CD14-positive monocyte (primary cell): Measurements from ENCODE around the gene TAGAP. TPM values are rescaled to one million over a fixed set of nuclear protein-coding genes. Genes with fewer than 3 reads are reported as not detected.
A peak's percentile ranks its signal among the peaks of the same experiment; 100 is the strongest.

Source experiments
- DNase-seq, 3 donors: peaks; one replicate each; pipeline ENCODE4 v3.0.0-alpha.2; 2011 to 2022
- H2AFZ ChIP-seq: 2 replicates; pipeline ENCODE4 v1.6.0; 2012; ENCODE audit warnings: mild to moderate bottlenecking, low read depth, low read length, inconsistent platforms; ENCODE audit not compliant: insufficient read depth, poor library complexity, severe bottlenecking
- H3K27ac ChIP-seq, 2 donors: 1 replicate in 1 of 2; 2 replicates in 1 of 2; pipeline ENCODE4 v1.5.1; 2012 to 2013; ENCODE audit warnings: low read length in 2 of 2, control low read depth in 1 of 2, inconsistent platforms in 1 of 2, low read depth in 1 of 2, mild to moderate bottlenecking in 1 of 2
- H3K27me3 ChIP-seq, 2 donors: one replicate each; pipeline versions ENCODE4 v1.6.0 to v1.6.1; 2011 to 2013; ENCODE audit warnings: low read length in 2 of 2; ENCODE audit not compliant: control insufficient read depth in 2 of 2, insufficient read depth in 2 of 2
- H3K36me3 ChIP-seq, 2 donors: replicated peaks in 1 of 2; 1 replicate in 1 of 2; 2 replicates in 1 of 2; pipeline versions ENCODE4 v1.5.1 to v1.6.1; 2012 to 2013; ENCODE audit warnings: low read length in 2 of 2, control low read depth in 1 of 2, inconsistent platforms in 1 of 2, mild to moderate bottlenecking in 1 of 2; ENCODE audit not compliant: insufficient read depth in 2 of 2, control insufficient read depth in 1 of 2
- H3K4me1 ChIP-seq, 2 donors: 1 replicate in 1 of 2; 2 replicates in 1 of 2; pipeline versions ENCODE4 v1.5.1 to v1.6.1; 2012 to 2013; ENCODE audit warnings: low read length in 2 of 2, control low read depth in 1 of 2, inconsistent platforms in 1 of 2, mild to moderate bottlenecking in 1 of 2, moderate library complexity in 1 of 2; ENCODE audit not compliant: insufficient read depth in 2 of 2, control insufficient read depth in 1 of 2
- H3K4me2 ChIP-seq: replicated peaks from 2 replicates; pipeline ENCODE3; 2012; ENCODE audit warnings: low read length, moderate library complexity, mild to moderate bottlenecking; ENCODE audit not compliant: poor library complexity, severe bottlenecking; ENCODE audit errors: extremely low read depth
- H3K4me3 ChIP-seq, 3 experiments: fragments of 200-600 bp in 1 of 3; sonication (generic) in 1 of 3; replicated peaks in 1 of 3; 1 replicate in 2 of 3; 2 replicates in 1 of 3; pipeline ENCODE4 v1.5.1; 2011 to 2013; ENCODE audit warnings: low read length in 3 of 3, mild to moderate bottlenecking in 3 of 3, control low read depth in 2 of 3, low read depth in 2 of 3, inconsistent platforms in 1 of 3, moderate library complexity in 1 of 3
- H3K79me2 ChIP-seq: 2 replicates; pipeline ENCODE4 v1.6.0; 2012; ENCODE audit warnings: mild to moderate bottlenecking, control low read depth, inconsistent platforms, low read length, moderate library complexity; ENCODE audit not compliant: insufficient read depth
- H3K9ac ChIP-seq: 2 replicates; pipeline ENCODE4 v1.6.0; 2017; ENCODE audit warnings: low read length, mild to moderate bottlenecking; ENCODE audit not compliant: insufficient read depth, poor library complexity, severe bottlenecking
- H3K9me3 ChIP-seq, 2 donors: replicated peaks in 1 of 2; 1 replicate in 1 of 2; 2 replicates in 1 of 2; pipeline versions ENCODE4 v1.5.1 to v1.6.1; 2012 to 2013; ENCODE audit warnings: low read length in 2 of 2, control low read depth in 1 of 2; ENCODE audit not compliant: control insufficient read depth in 1 of 2, insufficient read depth in 1 of 2
- H4K20me1 ChIP-seq: 2 replicates; pipeline ENCODE4 v1.6.0; 2012; ENCODE audit warnings: mild to moderate bottlenecking, low read length, control low read depth, moderate library complexity; ENCODE audit not compliant: insufficient read depth
- H3K27ac Mint-ChIP-seq, 7 donors: one replicate each; pipeline ENCODE4 v1.8.0; 2020; ENCODE audit warnings: mild to moderate bottlenecking in 7 of 7, mixed read lengths in 7 of 7, moderate library complexity in 6 of 7, inconsistent platforms in 2 of 7
- H3K27me3 Mint-ChIP-seq, 3 donors: one replicate each; pipeline ENCODE4 v1.8.0; 2021 to 2022; ENCODE audit warnings: low read depth in 3 of 3, mild to moderate bottlenecking in 3 of 3, mixed read lengths in 3 of 3, moderate library complexity in 3 of 3, inconsistent platforms in 1 of 3
- H3K36me3 Mint-ChIP-seq, 2 donors: one replicate each; pipeline ENCODE4 v1.8.0; 2020; ENCODE audit warnings: mixed read lengths in 2 of 2, inconsistent platforms in 1 of 2, mild to moderate bottlenecking in 1 of 2
- H3K4me1 Mint-ChIP-seq: one replicate; pipeline ENCODE4 v1.8.0; 2020; ENCODE audit warnings: mild to moderate bottlenecking, mixed read lengths
- H3K4me3 Mint-ChIP-seq, 2 donors: one replicate each; pipeline ENCODE4 v1.8.0; 2020; ENCODE audit warnings: mild to moderate bottlenecking in 2 of 2, mixed read lengths in 2 of 2, moderate library complexity in 1 of 2
- H3K9me3 Mint-ChIP-seq, 7 donors: one replicate each; pipeline ENCODE4 v1.8.0; 2020 to 2022; ENCODE audit warnings: mixed read lengths in 7 of 7, mild to moderate bottlenecking in 6 of 7, moderate library complexity in 6 of 7, inconsistent platforms in 2 of 7
- CTCF ChIP-seq: fragments of 200-600 bp; IDR thresholded peaks from one replicate; pipeline ENCODE4 v1.8.0; 2022; ENCODE audit warnings: antibody characterized with exemption, mild to moderate bottlenecking
- WGBS: methylation state at CpG from one replicate; pipeline ENCODE4 v1.1.5; 2013; ENCODE audit warnings: missing lambda C conversion rate; ENCODE audit not compliant: insufficient coverage; 5-methylcytosine and 5-hydroxymethylcytosine counted together
- intact Hi-C, 2 donors: fragments of 100-400 bp; cut with micrococcal nuclease; formaldehyde crosslinking; loops; one replicate each; pipeline versions ENCODE4 v1.15.0 to v1.15.1; 2023
- polyA minus RNA-seq: library from RNA; depleted of rRNA, polyadenylated mRNA; stranded (reverse); fragments of >200 nt; gene quantifications from 2 replicates; pipeline ENCODE4 v1.2.3, GENCODE V29; 2012
- polyA plus RNA-seq, 3 donors: library from polyadenylated mRNA; depleted of rRNA in 1 of 3; unstranded in 2 of 3; stranded (reverse) in 1 of 3; fragments of 300-500 nt in 2 of 3; fragments of >200 nt in 1 of 3; fragmentation: Illumina TruSeq in 2 of 3; gene quantifications; 1 replicate in 2 of 3; 2 replicates in 1 of 3; pipeline ENCODE4 v1.2.3, GENCODE V29; 2012 to 2021
- total RNA-seq, 12 experiments: library from RNA in 1 of 12; stranded (reverse) in 1 of 12; fragments of 120-200 nt in 1 of 12; gene quantifications; one replicate each; pipeline ENCODE4 v1.2.4 and lab custom pipeline; 2013 to 2026; ENCODE audit warnings: mixed read lengths in 6 of 12, inconsistent platforms in 1 of 12

Gene TAGAP
- total RNA-seq (2013), result 116 TPM
- polyA plus RNA-seq, result 100 to 1,000 TPM in 1 of 3 donors, 10 to 100 TPM in 2; 51.9 to 299 (median 59.1) TPM
- polyA minus RNA-seq, result 91.2 and 156 TPM in 2 replicates
- 46.0 to 722 (median 316) reads per million in 11 experiments for total RNA-seq (lab: John Stamatoyannopoulos, UW)

GRCh38 chr6:159044899-159045727 lies at the start of gene TAGAP:
TAGAP (minus strand) TSS chr6:159044991; CDS start chr6:159044146, 845 bp downstream.
- peak within 1 kb of the TSS; percentile 96 for H3K4me3 Mint-ChIP-seq
- peak within 1 kb of the TSS; percentile 95 for H3K4me2 ChIP-seq
- no peak for TF ChIP-seq CTCF
- H3K9me3 Mint-ChIP-seq, result peaks cover 0 to 5% (median 0%) of the 10 kb centered on the region in 7 donors
- H3K9me3 ChIP-seq, result no peaks in the 10 kb centered on the region
- H3K4me3 ChIP-seq, result peak within 1 kb of the TSS; percentile 69 to 96 (median 84)
- H4K20me1 ChIP-seq, result peaks cover 7% of the 10 kb centered on the region
- intact Hi-C loops, result loop anchor here (5.0 kb wide), 4 partner anchors 37 to 72 kb away; no protein-coding TSS in a partner anchor
- peak within 1 kb of the TSS; percentile 76 for H3K9ac ChIP-seq
- H3K36me3 ChIP-seq, result peaks cover 25 to 36% of the 10 kb centered on the region in 2 donors
- H3K27ac Mint-ChIP-seq, result peak within 1 kb of the TSS; percentile 100
- H3K79me2 ChIP-seq, result peaks cover 46% of the 10 kb centered on the region
- peak within 1 kb of the TSS; percentile 84 to 100 for H3K27ac ChIP-seq
- peaks cover 0 to 2% (median 2%) of the 10 kb centered on the region in 3 donors for H3K27me3 Mint-ChIP-seq
- H3K4me1 ChIP-seq, result peaks cover 44 to 48% of the 10 kb centered on the region in 2 donors
- H3K4me1 Mint-ChIP-seq, result peaks cover 38% of the 10 kb centered on the region
- H3K36me3 Mint-ChIP-seq, result peaks cover 38 to 40% of the 10 kb centered on the region in 2 donors
- H3K27me3 ChIP-seq, result no peaks in the 10 kb centered on the region
- H2AFZ ChIP-seq, result no peak within 1 kb of the TSS
- WGBS, result 0% methylated on average over 3 of the region's 15 CpGs
- DNase-seq, result peak; percentile 94 to 97 (median 97)

- TF ChIP-seq CTCF, result no peak
- Histone ChIP-seq H3K4me3 (peak overlapping the region in 1 of 3 experiments; percentile 28), H3K9ac (no peak overlapping the region), H4K20me1 (no peaks in the 10 kb centered on the region), H3K4me2 (peak overlapping the region; percentile 7), H3K4me1 (peaks cover 37 to 39% of the 10 kb centered on the region in 2 donors), H3K36me3 (no peaks in the 10 kb centered on the region), H3K27ac (peak overlapping the region; percentile 17 to 67), H2AFZ (peak overlapping the region; percentile 53), H3K9me3 (no peaks in the 10 kb centered on the region), H3K79me2 (no peaks in the 10 kb centered on the region), H3K27me3 (no peaks in the 10 kb centered on the region)
- H3K27ac Mint-ChIP-seq, result peak overlapping the region; percentile 83 to 95 (median 91)
- H3K4me1 Mint-ChIP-seq, result peaks cover 54% of the 10 kb centered on the region
- H3K27me3 Mint-ChIP-seq, result peaks cover 0 to 2% (median 0%) of the 10 kb centered on the region in 3 donors
- peaks cover 5 to 8% of the 10 kb centered on the region in 2 donors for H3K36me3 Mint-ChIP-seq
- DNase-seq, result peak; percentile 28 to 35 (median 34)
- WGBS, result 87% methylated on average over 22 of the region's 32 CpGs
- peak overlapping the region; percentile 20 to 67 for H3K4me3 Mint-ChIP-seq
- intact Hi-C loops, result no loop called here
- H3K9me3 Mint-ChIP-seq, result peaks cover 0 to 3% (median 0%) of the 10 kb centered on the region in 7 donors
These were observed 49.0 kb upstream of the TAGAP start for GRCh38 chr6:159093609-159094443.
